HepG2 (cell line): ENCODE data around the gene NFYC. TPM values are rescaled to one million over a fixed set of nuclear protein-coding genes. Genes with fewer than 3 reads are reported as not detected.

Experiments used
- BCL6 ChIP-seq: IDR thresholded peaks from 2 replicates; pipeline ENCODE4 v1.6.1; 2016; ENCODE audit warnings: missing genetic modification reagents, missing compliant biosample characterization
- CREB1 ChIP-seq, 2 experiments: fragments of 450-650 bp in 1 of 2; IDR thresholded peaks; 2 replicates each; pipeline ENCODE4 v1.6.1; 2016 to 2017; ENCODE audit warnings: control low read depth in 1 of 2, mild to moderate bottlenecking in 1 of 2, missing compliant biosample characterization in 1 of 2, missing genetic modification characterization in 1 of 2
- DBP ChIP-seq: sonication (generic); formaldehyde crosslinking; IDR thresholded peaks from 2 replicates; pipeline ENCODE4 v1.4.0; 2020; ENCODE audit warnings: missing genetic modification reagents; ENCODE audit errors: not compliant biosample characterization
- FOXA1 ChIP-seq, 2 experiments: fragments of 450-650 bp in 1 of 2; sonication (generic) in 1 of 2; formaldehyde crosslinking in 1 of 2; IDR thresholded peaks; 2 replicates each; pipeline versions ENCODE4 v1.4.0 to v1.6.1; 2016 to 2020; ENCODE audit warnings: missing genetic modification reagents in 1 of 2
- GTF3A ChIP-seq: sonication (generic); formaldehyde crosslinking; conservative IDR thresholded peaks from 2 replicates; pipeline ENCODE4 v1.4.0; 2020; ENCODE audit warnings: mild to moderate bottlenecking, missing genetic modification reagents
- HDAC6 ChIP-seq: fragments of 200-600 bp; sonication (generic); IDR thresholded peaks from 2 replicates; pipeline ENCODE4 v1.7.0; 2017; ENCODE audit warnings: mild to moderate bottlenecking, antibody characterized with exemption, low read length, low read depth
- HOXA3 ChIP-seq: sonication (generic); formaldehyde crosslinking; IDR thresholded peaks from 2 replicates; pipeline ENCODE4 v1.5.0; 2020; ENCODE audit warnings: missing genetic modification reagents
- MNT ChIP-seq: fragments of 450-650 bp; IDR thresholded peaks from 2 replicates; pipeline ENCODE4 v1.6.1; 2016
- MXI1 ChIP-seq: IDR thresholded peaks from 3 replicates; pipeline ENCODE4 v1.6.1; 2012; ENCODE audit warnings: low read depth, low read length, inconsistent platforms, borderline replicate concordance
- MYNN ChIP-seq: sonication (generic); formaldehyde crosslinking; IDR thresholded peaks from 2 replicates; pipeline ENCODE4 v1.4.0; 2020; ENCODE audit warnings: mild to moderate bottlenecking, low read depth, missing genetic modification reagents
- NR3C1 ChIP-seq: sonication (generic); formaldehyde crosslinking; IDR thresholded peaks from 2 replicates; pipeline ENCODE4 v1.4.0; 2020; ENCODE audit warnings: missing genetic modification reagents
- POLR2G ChIP-seq: fragments of 200-400 bp; formaldehyde crosslinking; IDR thresholded peaks from 2 replicates; pipeline ENCODE4 v1.6.1; 2018; ENCODE audit warnings: mild to moderate bottlenecking, low read depth, low read length, moderate library complexity
- RARA ChIP-seq: IDR thresholded peaks from 2 replicates; pipeline ENCODE4 v1.6.1; 2016; ENCODE audit warnings: missing genetic modification reagents, missing compliant biosample characterization
- REST ChIP-seq, 2 experiments: IDR thresholded peaks; 2 replicates each; pipeline ENCODE4 v1.6.1; 2011 to 2012; ENCODE audit warnings: low read length in 2 of 2, borderline replicate concordance in 1 of 2, low read depth in 1 of 2, mild to moderate bottlenecking in 1 of 2, moderate library complexity in 1 of 2
- SAP130 ChIP-seq: IDR thresholded peaks from 2 replicates; pipeline ENCODE4 v1.6.1; 2016; ENCODE audit warnings: low read depth
- SOX5 ChIP-seq: IDR thresholded peaks from 2 replicates; pipeline ENCODE4 v1.6.1; 2016; ENCODE audit warnings: borderline replicate concordance
- TRIM22 ChIP-seq: fragments of 450-650 bp; IDR thresholded peaks from 2 replicates; pipeline ENCODE4 v1.6.1; 2017
- ZBTB7A ChIP-seq: sonication (generic); formaldehyde crosslinking; IDR thresholded peaks from 2 replicates; pipeline ENCODE4 v1.8.0; 2022; ENCODE audit warnings: mild to moderate bottlenecking, missing genetic modification reagents
- ZFP1 ChIP-seq: IDR thresholded peaks from 2 replicates; pipeline ENCODE4 v1.6.1; 2016
- ZMYM2 ChIP-seq: sonication (generic); formaldehyde crosslinking; IDR thresholded peaks from 2 replicates; pipeline ENCODE4 v1.8.0; 2022; ENCODE audit warnings: mild to moderate bottlenecking, missing genetic modification reagents
- ZNF124 ChIP-seq: sonication (generic); formaldehyde crosslinking; IDR thresholded peaks from 2 replicates; pipeline ENCODE4 v1.4.0; 2020; ENCODE audit warnings: missing genetic modification reagents
- ZNF136 ChIP-seq: sonication (generic); formaldehyde crosslinking; IDR thresholded peaks from 2 replicates; pipeline ENCODE4 v1.8.1; 2022; ENCODE audit warnings: low read depth, mild to moderate bottlenecking, moderate library complexity, missing genetic modification reagents
- ZNF296 ChIP-seq: sonication (generic); formaldehyde crosslinking; conservative IDR thresholded peaks from 2 replicates; pipeline ENCODE4 v1.5.0; 2020; ENCODE audit warnings: mild to moderate bottlenecking, missing genetic modification reagents
- ZNF773 ChIP-seq: sonication (generic); formaldehyde crosslinking; IDR thresholded peaks from 2 replicates; pipeline ENCODE4 v1.4.0; 2020; ENCODE audit warnings: missing genetic modification reagents, borderline replicate concordance
- ZNF850 ChIP-seq: sonication (generic); formaldehyde crosslinking; conservative IDR thresholded peaks from 2 replicates; pipeline ENCODE4 v1.9.0; 2021; ENCODE audit warnings: mild to moderate bottlenecking, missing genetic modification reagents
- polyA plus RNA-seq, 8 experiments: library from polyadenylated mRNA; depleted of rRNA in 3 of 8; stranded (reverse) in 7 of 8; unstranded in 1 of 8; fragments of >200 nt; fragmentation: Illumina TruSeq in 4 of 8; extraction: Trizol in 4 of 8; gene quantifications; 2 replicates each; pipeline versions ENCODE4 v1.2.1 to v1.2.3, GENCODE V29; 2011 to 2016; ENCODE audit warnings: low read depth in 4 of 8, missing spikeins in 1 of 8, mixed read lengths in 1 of 8; ENCODE audit not compliant: insufficient read depth in 1 of 8
- total RNA-seq, 5 experiments: library from RNA; depleted of rRNA; stranded (reverse); fragments of >200 nt; fragmentation: Illumina TruSeq; extraction: Trizol; gene quantifications; 2 replicates each; pipeline ENCODE4 v1.2.3, GENCODE V29; 2016; ENCODE audit warnings: low read depth in 1 of 5

NFYC gene
- total and polyA plus RNA-seq, 2 of the 13 experiments (the other 11 are each of a cell fraction or from before 2014, with no cell fraction given), result 33.9 to 73.7 TPM

- TF ChIP-seq TRIM22 (no peak), CREB1 (IDR thresholded peaks at IDR 0.05) (no peak), CREB1 (CRISPR knock-in tag; IDR thresholded peaks at IDR 0.05) (peak; percentile 35; the same call in 1 of the 2 replicates), SAP130 (CRISPR knock-in tag) (no peak), GTF3A (no peak), ZFP1 (no peak), ZNF124 (CRISPR knock-in tag) (no peak), MYNN (CRISPR knock-in tag) (no peak), BCL6 (peak; percentile 52; the same call in 1 of the 2 replicates), MNT (no peak), NR3C1 (CRISPR knock-in tag) (no peak), FOXA1 (IDR thresholded peaks at IDR 0.05) (peak; percentile 94), FOXA1 (CRISPR knock-in tag; IDR thresholded peaks at IDR 0.05) (no peak), RARA (CRISPR knock-in tag) (peak; percentile 54), HOXA3 (CRISPR knock-in tag) (no peak), POLR2G (no peak), SOX5 (peak; percentile 77; the same call in 1 of the 2 replicates), ZNF773 (CRISPR knock-in tag) (no peak), ZNF850 (CRISPR knock-in tag) (no peak), REST (IDR thresholded peaks at IDR 0.05; ENCODE audit: borderline replicate concordance in 1 of 2, low read depth in 1 of 2, low read length in 2 of 2) (no peak), HDAC6 (no peak), DBP (CRISPR knock-in tag) (no peak), ZMYM2 (CRISPR knock-in tag) (no peak), ZNF136 (no peak), ZBTB7A (CRISPR knock-in tag) (no peak), MXI1 (no peak), ZNF296 (CRISPR knock-in tag) (no peak)
These were observed 21.0 kb downstream of the NFYC start (continued) for GRCh38 chr1:40712405-40712944.
